Glomerular endothelial cell (primary cell): ENCODE results near the gene SHLD1. TPM values are rescaled to one million over a fixed set of nuclear protein-coding genes. Genes with fewer than 3 reads are reported as not detected.

Experiments used
- DNase-seq: peaks from one replicate; pipeline ENCODE4 v3.0.0-alpha.2; 2011; ENCODE audit warnings: low read depth, low spot score; ENCODE audit errors: extremely low read depth
- total RNA-seq: library from RNA; depleted of rRNA; stranded (reverse); fragments of >200 nt; gene quantifications from 2 replicates; pipeline ENCODE4 v1.2.3, GENCODE V29; 2015

Gene SHLD1
- total RNA-seq, 1 donor from 2014 or later = 2.7 TPM

DNA sequence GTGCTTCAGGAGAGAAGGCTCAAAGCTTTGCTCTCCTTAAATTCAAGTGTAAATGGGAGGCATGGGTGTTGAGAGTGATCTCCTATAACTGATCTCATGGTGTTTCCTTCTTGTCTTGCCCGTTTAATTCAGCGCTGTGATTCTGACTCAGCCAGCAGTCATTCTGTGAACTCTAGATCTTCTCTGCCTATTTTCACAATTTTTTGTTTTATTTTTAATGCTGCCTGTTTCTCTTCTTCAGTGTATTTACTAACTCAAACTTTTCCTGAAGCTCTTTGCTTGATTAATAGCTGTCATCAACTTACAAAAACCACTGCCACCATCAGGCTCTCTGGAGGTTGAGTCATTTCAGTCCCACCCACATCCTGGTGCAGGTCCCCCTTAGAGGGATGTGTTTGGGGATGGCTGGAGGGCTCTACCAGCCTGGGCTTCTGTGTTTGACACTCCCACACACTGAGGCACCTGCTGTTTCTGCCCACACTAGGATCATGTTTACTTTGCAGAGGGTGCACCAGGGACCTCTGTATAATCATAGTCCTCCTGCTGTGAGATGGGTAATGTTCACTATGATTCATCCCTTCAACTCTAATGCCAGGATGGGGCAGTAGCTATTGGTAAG lies 94.0 kb downstream of the SHLD1 start:
- DNase-seq = no peak

DNA sequence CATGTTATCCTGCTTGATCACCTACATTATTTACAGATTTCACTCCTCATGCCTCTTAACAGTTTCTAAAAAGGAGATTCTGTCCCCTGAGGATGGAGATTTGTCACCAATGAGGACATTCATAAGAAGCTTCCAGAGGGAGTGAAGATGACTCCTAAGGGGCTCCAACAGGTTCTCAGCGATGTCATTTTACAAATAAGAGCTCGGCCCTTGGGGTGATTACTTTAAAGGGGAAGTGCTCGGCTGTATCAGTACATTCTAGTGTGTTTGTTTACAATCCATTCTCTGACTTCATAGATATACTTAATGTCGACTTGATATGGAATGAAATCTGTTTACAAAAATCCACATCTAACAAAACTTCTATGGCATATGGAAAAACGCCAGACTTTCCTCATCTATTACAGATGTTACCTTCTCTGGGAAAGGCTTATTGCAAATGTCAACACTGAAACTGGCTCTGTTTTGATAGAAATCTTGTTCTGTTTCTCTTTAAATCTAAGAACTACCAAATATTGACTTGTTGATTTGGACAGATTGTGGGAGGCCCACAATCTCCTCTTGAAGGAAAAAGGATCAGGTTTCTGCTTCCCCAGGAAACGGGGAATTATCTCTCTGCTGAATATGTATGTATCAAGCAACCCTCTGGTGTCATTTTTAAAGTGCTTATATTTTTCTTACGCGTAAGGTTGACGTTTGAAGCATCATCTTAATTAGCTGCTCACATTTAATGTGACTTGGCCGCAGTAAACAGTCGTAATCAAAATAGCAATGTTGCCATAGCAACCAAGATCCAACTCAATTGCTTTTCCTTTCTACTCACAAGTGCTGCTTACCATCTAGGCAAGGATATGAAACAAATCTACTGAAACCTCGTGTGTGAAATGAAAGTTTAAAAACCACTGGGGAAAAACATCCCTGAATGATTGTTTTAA lies 95.7 kb downstream of the SHLD1 start:
- DNase-seq = no peak

DNA sequence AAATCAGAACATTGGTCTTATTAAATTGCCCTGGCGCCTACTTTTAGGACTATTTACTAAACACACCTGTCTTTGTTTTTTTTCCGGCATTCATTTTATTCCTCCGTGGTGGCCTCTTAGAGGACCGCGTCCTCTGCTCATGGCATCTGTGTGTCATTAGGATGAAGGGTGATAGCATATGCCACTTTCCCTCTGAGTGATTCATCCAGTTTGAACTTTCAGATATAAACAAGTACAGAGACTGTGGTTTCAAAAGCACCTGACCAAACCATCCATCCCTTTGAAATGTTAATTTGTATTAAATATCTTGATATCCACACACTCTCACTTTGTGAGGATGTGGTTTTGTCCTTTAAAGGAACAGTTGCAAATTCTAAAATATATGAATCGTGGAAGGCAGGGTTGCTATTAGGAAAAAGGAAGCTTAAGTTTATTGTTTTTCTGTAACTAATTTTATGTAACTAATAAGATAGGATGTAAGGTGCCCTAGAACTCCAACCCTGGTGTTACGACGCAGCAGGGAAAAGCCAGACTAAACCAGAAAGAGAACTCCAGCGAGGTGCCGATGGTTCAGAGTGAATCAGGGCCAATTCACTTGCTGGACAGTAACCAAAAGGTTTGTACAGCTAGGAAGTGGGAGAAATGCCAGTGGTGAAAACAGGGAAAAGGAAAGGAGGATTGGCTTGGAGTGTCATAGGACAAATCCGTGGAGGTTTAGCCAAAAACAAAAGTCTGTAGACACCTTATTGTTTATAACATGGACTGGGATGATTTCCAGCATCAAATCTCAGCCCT lies 98.7 kb downstream of the SHLD1 start:
- DNase-seq = no peak

DNA sequence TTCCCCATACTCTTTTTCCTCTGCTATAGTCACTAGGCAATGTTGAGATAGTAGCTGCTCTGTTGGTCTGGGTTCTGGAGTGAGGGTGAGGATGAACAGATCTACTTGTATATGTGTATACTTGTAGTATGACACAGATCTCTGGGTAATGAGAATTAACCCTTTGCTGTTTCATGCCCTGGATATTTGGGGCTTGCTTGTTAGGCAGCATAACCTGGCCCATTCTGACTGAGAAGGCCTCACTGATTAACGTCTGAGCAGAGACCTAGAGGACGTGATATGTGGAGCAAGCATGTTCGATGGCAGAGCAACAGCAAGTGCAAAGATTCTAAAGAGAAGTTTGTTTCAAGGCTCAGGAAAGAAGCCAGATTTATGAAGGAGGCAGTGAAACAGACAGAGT lies 105.7 kb downstream of the SHLD1 start:
- no peak for DNase-seq

DNA sequence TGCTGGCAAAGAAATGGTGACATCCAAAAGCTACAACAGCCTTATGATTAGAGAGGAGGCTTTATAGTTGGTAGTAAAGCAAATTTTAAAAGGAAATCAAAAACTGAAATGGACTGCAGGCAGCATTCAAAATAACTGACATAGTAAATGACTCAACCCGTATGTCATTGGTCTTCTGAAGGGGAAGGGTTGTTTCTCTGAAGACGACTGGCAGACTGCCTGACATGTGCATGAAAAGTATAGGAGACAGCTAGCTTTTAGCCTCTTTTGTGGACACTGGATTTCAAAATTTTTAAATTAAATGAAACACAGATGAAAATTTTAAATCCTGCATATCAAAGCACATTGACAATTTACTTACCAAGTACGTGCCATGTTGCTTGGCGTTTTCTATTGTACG lies 109.4 kb downstream of the SHLD1 start:
- DNase-seq = no peak

DNA sequence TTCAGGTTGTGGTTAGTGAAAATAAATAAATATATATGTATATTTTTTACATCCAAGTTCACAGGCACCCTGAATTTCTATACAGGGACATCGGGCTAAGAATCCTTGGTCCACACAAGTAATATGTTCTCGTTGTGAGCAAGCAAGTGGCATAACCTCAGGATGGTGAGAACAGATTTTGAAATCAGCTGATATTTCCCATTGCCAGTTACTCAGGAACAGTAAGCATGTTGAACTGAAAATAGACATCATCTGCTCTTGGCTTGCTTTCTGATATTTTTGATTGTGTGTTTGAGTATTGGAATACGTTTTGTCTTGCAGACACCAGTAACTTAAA lies 112.5 kb downstream of the SHLD1 start:
- DNase-seq = no peak

DNA sequence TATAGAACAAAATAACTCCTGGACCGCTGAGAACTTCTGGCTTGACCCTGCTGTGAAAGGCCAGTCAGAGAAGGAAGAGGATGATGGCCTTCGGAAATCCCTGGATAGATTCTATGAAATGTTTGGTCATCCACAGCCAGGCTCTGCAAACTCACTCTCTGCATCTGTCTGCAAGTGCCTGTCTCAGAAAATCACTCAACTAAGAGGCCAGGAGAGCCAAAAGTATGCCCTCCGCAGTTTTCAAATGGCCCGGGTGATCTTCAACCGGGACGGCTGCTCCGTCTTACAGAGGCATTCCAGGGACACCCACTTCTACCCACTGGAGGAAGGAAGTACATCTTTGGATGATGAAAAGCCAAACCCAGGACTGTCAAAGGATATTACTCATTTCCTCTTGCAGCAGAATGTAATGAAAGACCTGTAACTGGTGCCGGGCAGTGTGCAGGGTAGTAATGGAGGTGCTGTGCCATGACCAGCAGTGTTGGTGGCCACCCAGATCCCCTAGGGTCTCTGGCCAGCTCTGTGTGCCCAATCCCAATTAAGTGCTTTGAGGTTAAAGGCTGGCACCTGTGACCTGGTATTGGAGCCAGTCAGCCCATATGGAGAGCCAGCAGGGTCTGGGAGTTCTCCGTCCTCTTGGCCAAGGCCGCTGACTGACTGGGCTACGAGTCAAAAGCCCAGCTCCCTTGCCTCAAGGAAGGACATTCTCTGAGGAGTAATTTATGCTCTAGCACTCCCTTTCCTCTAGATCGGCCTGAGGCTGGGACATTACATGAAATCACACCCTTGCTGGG lies 113.0 kb downstream of the SHLD1 start:
- DNase-seq = peak; percentile 37

DNA sequence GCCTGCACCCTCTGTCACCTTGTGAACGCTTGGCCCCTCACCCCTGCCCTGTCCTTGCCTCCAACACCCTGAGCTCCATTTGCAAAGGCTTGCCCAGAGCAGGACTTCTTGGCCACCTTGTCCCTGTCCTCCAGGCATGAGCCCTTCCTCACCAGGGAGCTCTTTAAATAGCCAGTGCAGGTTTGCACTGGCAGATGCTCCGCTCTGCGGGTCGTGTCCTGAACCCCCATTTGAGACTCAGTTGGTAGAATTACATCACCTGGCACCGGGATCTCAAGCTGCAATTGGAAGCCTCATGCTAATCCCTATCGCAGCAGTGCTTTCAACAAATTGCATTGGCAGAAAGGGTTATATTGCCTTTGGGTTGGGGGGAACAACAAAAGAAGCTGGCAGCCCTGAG lies 114.2 kb downstream of the SHLD1 start:
- DNase-seq = no peak

DNA sequence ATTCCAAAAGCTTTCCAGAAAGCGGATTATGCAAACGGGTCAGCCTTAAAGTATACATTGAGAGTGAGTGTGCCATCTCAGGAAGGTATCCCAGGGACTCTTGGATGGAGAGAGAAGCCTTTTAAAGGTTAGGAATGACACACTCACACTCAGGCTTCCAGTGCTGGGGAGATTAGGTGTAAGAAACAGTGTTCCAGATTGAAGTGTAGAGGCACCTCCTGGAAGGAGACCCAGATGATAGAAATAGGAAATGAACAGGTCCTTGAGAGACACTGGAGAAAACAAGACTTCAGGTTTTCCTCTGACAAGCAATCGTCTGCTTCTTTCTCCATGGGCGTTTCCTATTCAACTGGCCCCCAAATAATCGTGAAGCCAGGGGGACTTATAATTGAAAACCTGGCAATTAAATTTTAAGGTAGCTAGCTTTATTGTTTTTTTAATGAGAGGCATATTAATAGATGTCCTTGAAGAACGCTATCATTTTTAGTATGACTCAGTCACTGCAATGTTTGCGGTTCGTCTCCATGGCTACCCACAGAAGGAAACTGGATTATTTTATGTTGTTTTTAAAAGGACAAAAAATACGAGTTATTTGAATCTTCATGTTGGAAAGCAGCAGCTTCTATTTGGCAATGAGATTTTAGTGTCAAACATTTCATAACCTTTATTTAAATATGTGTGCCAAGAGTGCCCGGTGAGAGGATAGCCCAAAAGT lies 114.8 kb downstream of the SHLD1 start:
- DNase-seq = peak; percentile 33

DNA sequence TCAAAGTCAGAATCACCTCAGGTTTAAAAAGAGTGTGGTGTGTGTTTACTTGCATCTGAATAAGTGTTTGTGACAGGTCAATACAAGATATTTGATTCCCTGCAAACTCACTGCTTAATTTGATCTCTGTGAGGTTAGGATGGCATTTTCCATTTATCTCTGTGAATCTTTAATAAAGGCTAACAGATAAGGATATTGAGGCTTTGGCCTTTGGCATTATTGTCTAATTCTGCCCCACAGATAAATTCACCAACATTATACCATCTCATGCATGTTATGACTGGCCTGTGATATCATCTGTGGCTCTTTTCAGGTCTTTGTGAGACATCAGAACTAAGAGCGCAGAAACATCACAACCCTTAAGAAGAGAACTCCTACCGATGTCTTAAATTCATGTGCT lies 115.4 kb downstream of the SHLD1 start:
- no peak for DNase-seq

DNA sequence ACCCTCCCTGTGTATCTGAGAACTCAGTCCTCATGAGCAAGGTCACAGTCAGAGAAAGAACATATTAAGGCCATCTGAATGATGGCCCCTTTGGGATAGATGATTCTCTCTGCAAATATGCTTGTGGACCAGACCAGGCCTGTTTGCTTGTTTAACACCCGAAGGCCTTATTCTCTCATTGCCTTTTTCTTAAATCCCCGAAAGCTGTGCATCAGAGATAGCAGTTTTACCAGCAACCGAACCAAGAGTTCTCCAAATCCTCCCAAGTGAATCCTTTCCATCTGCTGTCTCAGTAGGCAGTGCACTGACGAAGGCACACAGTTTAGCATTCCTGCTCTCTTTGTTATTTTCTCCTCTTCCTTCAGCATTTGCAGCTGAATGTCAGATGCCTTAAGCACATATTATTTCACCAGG lies 120.4 kb downstream of the SHLD1 start:
- no peak for DNase-seq

DNA sequence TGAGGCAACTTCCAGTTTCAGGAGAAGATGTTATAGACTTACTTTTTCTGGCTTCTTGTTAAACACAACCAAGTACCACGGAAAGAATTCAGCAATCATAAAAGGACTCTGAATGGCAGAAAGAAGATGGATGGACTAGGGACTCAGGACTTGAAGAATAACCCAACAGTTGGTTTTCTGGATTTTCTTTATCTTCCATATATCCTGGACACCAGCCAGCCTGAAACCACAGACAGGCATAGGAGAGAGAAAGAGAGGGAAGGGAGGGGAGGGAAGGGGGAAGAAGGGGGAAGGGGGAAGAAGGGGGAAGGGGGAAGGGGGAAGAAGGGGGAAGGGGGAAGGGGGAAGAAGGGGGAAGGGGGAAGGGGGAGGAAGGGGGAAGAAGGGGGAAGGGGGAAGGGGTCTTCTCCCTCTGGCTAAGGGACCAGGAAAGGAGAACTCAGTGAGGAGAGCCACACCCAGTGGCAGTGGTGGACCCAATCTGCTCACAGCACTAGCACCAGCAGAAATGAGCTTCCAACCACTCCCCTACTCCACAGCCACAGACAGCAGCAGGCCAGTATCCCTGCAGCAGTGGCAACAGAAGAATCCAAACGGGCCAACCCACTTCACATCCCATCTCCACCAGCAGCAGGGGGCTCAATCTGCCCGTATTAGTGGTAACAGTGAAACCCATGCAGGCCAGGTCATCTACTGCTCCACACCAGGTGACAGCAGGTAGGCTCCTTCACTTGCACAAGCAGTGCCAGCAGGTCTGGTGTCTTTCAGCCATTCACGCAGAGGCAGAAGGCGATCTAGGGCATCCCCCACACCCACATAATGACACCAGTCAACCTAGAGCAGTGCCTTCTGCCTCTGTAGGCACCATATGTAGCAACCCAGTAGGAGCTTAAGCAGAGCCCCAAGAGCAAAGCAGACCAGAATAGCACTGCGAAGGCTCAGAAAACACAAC lies 121.5 kb downstream of the SHLD1 start:
- no peak for DNase-seq

DNA sequence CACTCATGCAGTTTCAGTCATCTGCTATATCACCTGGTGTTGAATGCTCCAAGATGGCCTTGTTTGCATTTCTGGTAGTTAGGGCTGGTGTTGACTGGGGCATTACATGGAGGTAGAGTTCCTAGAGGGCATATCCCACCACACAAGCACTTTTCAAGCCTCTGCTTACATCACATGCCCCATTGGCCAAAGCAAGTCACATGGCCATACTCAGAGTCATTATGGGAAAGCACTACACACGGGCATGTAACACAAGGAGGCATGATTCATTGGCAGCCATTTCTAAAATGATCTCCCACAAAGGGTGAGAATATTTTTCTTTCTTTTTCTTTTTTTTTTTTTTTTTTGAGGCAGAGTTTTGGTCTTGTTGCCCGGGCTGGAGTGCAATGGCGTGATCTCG lies 126.9 kb downstream of the SHLD1 start:
- no peak for DNase-seq

DNA sequence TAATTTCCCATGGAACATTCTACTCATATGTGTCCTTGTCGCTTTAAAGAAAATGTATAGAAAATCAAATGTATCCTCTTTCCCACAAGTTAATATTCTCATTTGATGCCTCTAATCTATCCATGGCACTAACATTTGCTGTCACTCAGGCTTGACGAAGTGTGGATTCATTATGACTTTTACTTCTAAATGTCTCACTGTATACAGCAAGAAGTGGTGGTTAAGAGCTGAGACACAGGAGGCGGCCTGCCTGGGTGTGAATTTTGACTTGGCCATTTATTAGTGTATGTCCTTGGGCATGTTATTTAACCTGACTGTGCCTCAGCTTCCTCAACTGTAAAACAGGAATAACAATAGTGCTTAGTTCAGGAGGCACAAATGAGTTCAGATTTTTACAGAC lies 130.1 kb downstream of the SHLD1 start:
- DNase-seq = no peak

DNA sequence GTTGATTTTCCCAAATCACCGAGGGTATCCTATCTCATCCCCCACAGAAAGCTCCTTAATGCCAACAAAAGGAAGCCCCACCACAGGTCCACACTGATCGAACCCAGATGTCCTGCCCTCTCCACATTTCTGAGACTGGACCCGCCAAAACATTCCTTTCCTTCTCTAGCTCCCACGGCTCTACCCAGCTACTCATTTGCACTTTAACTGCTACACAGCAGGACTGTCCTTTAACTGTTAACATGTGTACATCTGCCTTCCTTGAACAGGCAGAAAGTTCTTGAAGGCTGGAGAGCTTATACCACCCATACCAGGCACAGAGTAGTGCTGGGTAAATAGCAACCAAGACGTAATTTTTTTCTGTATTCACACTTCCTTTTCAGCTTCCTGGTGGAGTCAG lies 131.5 kb downstream of the SHLD1 start:
- no peak for DNase-seq

DNA sequence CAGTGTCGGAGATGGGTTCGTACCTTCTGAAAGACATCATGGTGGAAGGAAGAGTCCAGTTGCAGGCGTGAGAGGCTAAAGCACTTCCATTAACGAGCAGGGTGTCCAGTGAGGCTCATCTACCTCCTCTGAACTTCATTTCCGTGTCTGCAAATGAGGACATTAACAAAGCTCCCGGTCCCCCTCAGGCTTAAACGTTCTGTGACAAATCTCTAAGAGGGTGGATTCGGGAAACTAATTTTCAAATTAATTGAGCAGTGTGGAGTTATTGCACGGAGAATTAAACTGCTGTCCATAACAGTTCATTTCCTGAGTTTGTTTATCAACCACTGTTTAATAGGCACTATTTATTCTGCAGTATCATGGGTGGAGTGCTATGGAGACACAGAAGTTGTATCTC lies 132.0 kb downstream of the SHLD1 start:
- DNase-seq = no peak

DNA sequence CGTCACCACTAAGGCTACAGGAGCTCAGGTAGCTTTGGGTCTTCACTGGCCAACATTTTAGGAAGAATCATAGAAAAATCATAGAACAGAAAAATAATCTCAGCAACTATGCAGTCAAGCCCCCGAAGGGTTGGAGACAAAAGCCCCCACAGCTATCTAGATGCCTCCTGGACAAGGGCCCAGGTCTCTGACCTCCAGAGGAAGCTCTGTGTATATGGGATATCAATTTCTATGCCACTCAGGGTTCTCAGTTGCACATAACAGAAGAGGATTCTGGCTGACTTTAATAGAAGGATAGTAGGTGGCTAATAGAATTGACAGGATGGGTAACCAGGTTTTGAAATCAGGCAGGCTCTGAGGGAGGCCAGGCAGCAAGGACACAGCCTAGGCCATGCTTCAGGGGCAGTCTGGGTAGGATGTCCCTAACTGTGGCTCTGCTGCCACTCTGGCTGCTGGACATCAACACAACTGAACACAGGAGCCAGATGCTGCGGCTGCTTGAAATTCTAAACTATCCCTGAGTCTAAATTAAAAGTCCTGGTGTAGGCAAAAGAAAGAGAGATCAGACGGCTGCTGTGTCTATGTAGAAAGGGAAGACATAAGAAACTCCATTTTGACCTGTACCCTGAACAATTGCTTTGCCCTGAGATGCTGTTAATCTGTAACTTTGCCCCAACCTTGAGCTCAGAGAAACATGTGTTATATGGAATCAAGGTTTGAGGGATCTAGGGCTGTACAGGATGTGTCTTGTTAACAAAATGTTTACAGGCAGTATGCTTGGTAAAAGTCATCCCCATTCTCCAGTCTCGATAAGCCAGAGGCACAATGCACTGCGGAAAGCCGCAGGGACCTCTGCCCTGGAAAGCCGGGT lies 134.5 kb downstream of the SHLD1 start:
- DNase-seq = no peak

DNA sequence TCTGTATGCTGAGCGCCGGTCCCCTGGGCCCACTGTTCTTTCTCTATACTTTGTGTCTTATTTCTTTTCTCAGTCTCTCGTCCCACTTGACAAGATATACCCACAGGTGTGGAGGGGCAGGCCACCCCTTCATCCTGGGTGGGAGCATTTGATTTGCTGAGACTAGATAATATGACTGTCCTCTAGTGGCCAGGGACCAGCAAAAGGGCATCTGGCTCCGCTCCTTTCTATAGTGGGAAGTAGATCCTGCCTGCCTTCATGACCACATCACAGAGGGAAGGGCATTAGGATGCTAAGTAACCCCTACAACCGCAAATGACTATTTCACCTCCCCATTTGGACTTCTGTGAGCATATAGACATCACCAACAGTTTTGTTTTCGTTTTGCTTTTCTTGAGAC lies 135.7 kb downstream of the SHLD1 start:
- DNase-seq = no peak
